GM23338 (cell line): Measurements from ENCODE around the gene SLC8A1. TPM values are rescaled to one million over a fixed set of nuclear protein-coding genes. Genes with fewer than 3 reads are reported as not detected.

Experiments
- ATAC-seq: fragments of 200-7000 bp; cut with Tn5 transposase; 3 replicates; pipeline ENCODE4 v1.9.1; 2020
- DNase-seq: peaks from one replicate; pipeline ENCODE4 v3.0.0-alpha.2; 2015; ENCODE audit warnings: low spot score
- H2AFZ ChIP-seq: fragments of 200-600 bp; sonication (generic); 2 replicates; pipeline ENCODE4 v1.8.0; 2016; ENCODE audit warnings: antibody characterized with exemption, mild to moderate bottlenecking, moderate library complexity
- H3F3A ChIP-seq: fragments of 200-600 bp; sonication (generic); replicated peaks from 2 replicates; pipeline ENCODE4 v1.8.0; 2017; ENCODE audit warnings: antibody characterized with exemption, mixed run types, low read depth
- H3K27ac ChIP-seq: fragments of 200-600 bp; sonication (generic); 2 replicates; pipeline ENCODE4 v1.6.1; 2016; ENCODE audit warnings: low read depth
- H3K27me3 ChIP-seq: fragments of 200-600 bp; sonication (generic); 2 replicates; pipeline ENCODE4 v1.8.0; 2016; ENCODE audit warnings: mild to moderate bottlenecking, mixed run types, moderate library complexity; ENCODE audit not compliant: insufficient read depth
- H3K36me3 ChIP-seq: fragments of 200-600 bp; sonication (generic); 2 replicates; pipeline ENCODE4 v1.8.0; 2016; ENCODE audit warnings: mild to moderate bottlenecking; ENCODE audit not compliant: insufficient read depth
- H3K4me1 ChIP-seq: fragments of 200-600 bp; sonication (generic); 2 replicates; pipeline ENCODE4 v1.8.0; 2016; ENCODE audit warnings: mild to moderate bottlenecking, moderate library complexity; ENCODE audit not compliant: insufficient read depth
- H3K4me2 ChIP-seq: fragments of 200-600 bp; sonication (generic); 2 replicates; pipeline ENCODE4 v1.7.1; 2017; ENCODE audit warnings: mixed run types
- H3K4me3 ChIP-seq: fragments of 200-600 bp; sonication (generic); 2 replicates; pipeline ENCODE4 v1.6.1; 2016; ENCODE audit warnings: mixed run types
- H3K79me2 ChIP-seq: fragments of 200-600 bp; sonication (generic); replicated peaks from 2 replicates; pipeline ENCODE4 v1.8.0; 2017; ENCODE audit warnings: mild to moderate bottlenecking; ENCODE audit not compliant: insufficient read depth
- H3K9me2 ChIP-seq: fragments of 200-600 bp; sonication (generic); 2 replicates; pipeline ENCODE4 v1.8.0; 2017; ENCODE audit not compliant: insufficient read depth
- H4K20me1 ChIP-seq: fragments of 200-600 bp; sonication (generic); replicated peaks from 2 replicates; pipeline ENCODE4 v1.8.0; 2017; ENCODE audit warnings: mild to moderate bottlenecking; ENCODE audit not compliant: insufficient read depth
- H3K27ac Mint-ChIP-seq: 2 replicates; pipeline ENCODE4 v1.8.0; 2020; ENCODE audit warnings: inconsistent platforms, mild to moderate bottlenecking, moderate library complexity, mixed read lengths
- H3K27me3 Mint-ChIP-seq: 3 replicates; pipeline ENCODE4 v1.8.0; 2022; ENCODE audit warnings: low read depth, mild to moderate bottlenecking, moderate library complexity, mixed read lengths, inconsistent platforms; ENCODE audit not compliant: insufficient read depth, poor library complexity
- H3K36me3 Mint-ChIP-seq: 3 replicates; pipeline ENCODE4 v1.8.0; 2021; ENCODE audit warnings: low read depth, mild to moderate bottlenecking, inconsistent platforms, moderate library complexity, mixed read lengths
- H3K4me1 Mint-ChIP-seq: 3 replicates; pipeline ENCODE4 v1.8.0; 2020; ENCODE audit warnings: mild to moderate bottlenecking, inconsistent platforms, mixed read lengths
- H3K4me3 Mint-ChIP-seq: 3 replicates; pipeline ENCODE4 v1.8.0; 2021; ENCODE audit warnings: moderate library complexity, mild to moderate bottlenecking, inconsistent platforms, mixed read lengths
- H3K9me3 Mint-ChIP-seq: 3 replicates; pipeline ENCODE4 v1.8.0; 2020; ENCODE audit warnings: moderate library complexity, mild to moderate bottlenecking, inconsistent platforms, mixed read lengths
- POLR2AphosphoS5 ChIP-seq: IDR thresholded peaks from 2 replicates; pipeline ENCODE4 v1.6.1; 2016; ENCODE audit warnings: antibody characterized with exemption, low read depth
- REST ChIP-seq: IDR thresholded peaks from one replicate; pipeline ENCODE4 v1.6.1; 2018; ENCODE audit warnings: antibody characterized with exemption; ENCODE audit not compliant: unreplicated experiment
- STAT1 ChIP-seq: IDR thresholded peaks from one replicate; pipeline ENCODE4 v1.6.1; 2016; ENCODE audit warnings: antibody characterized with exemption; ENCODE audit not compliant: unreplicated experiment
- ZNF462 ChIP-seq: fragments of 250-450 bp; sonication (Bioruptor Pico); IDR thresholded peaks from 2 replicates; pipeline ENCODE4 v1.5.0; 2020; ENCODE audit warnings: mild to moderate bottlenecking, moderate library complexity
- polyA plus RNA-seq: library from polyadenylated mRNA; unstranded; fragments of >200 nt; fragmentation: Nextera tagmentation; extraction: Ambion mirVana; gene quantifications from 2 replicates; pipeline ENCODE4 v1.2.1, GENCODE V29; 2016
- total RNA-seq: library from RNA; depleted of rRNA; stranded (reverse); fragments of >200 nt; shearing (Covaris generic); gene quantifications from 2 replicates; pipeline ENCODE4 v1.2.3, GENCODE V29; 2014

The SLC8A1 gene
- total and polyA plus RNA-seq, 2 experiments from 2014 or later = 2.5 to 3.3 TPM

- TF ChIP-seq REST (no peak), STAT1 (no peak), POLR2AphosphoS5 (no peak), ZNF462 (CRISPR knock-in tag) (no peak)
These were observed 343.0 kb downstream of the SLC8A1 start (continued) for GRCh38 chr2:40108851-40109250.

- no peaks in the 10 kb centered on the region for H3F3A ChIP-seq
- H3K27ac ChIP-seq = no peak overlapping the region
- no peak overlapping the region for H2AFZ ChIP-seq
- H3K4me2 ChIP-seq = no peak overlapping the region
- Mint-ChIP-seq H3K4me1 (peaks cover 12% of the 10 kb centered on the region), H3K36me3 (no peaks in the 10 kb centered on the region), H3K27ac (no peak overlapping the region), H3K27me3 (peaks cover 2% of the 10 kb centered on the region), H3K9me3 (no peaks in the 10 kb centered on the region), H3K4me3 (no peak overlapping the region)
- no peaks in the 10 kb centered on the region for H3K36me3 ChIP-seq
- H3K27me3 ChIP-seq = no peaks in the 10 kb centered on the region
- DNase-seq (no peak), ATAC-seq (no peak)
- H3K4me3 ChIP-seq = no peak overlapping the region
- H3K9me2 ChIP-seq = no peaks in the 10 kb centered on the region
- TF ChIP-seq STAT1 = no peak
- H3K4me1 ChIP-seq = peaks cover 7% of the 10 kb centered on the region
- no peaks in the 10 kb centered on the region for H4K20me1 ChIP-seq
- no peaks in the 10 kb centered on the region for H3K79me2 ChIP-seq
These were observed 345.8 kb downstream of the SLC8A1 start for GRCh38 chr2:40106061-40106460.
